SK-N-SH (cell line): ENCODE measurements around the gene FXYD5. TPM values are rescaled to one million over a fixed set of nuclear protein-coding genes. Genes with fewer than 3 reads are reported as not detected.

ENCODE experiments used
- CHD2 ChIP-seq: fragments of 150-350 bp; IDR thresholded peaks from 2 replicates; pipeline ENCODE4 v1.6.1; 2018; ENCODE audit warnings: low read length; ENCODE audit not compliant: partially characterized antibody
- CTCF ChIP-seq: fragments of 200-600 bp; sonication (generic); IDR thresholded peaks from 2 replicates; pipeline ENCODE4 v1.6.1; 2017; ENCODE audit warnings: antibody characterized with exemption, mild to moderate bottlenecking, moderate library complexity
- ELF1 ChIP-seq: IDR thresholded peaks from 2 replicates; pipeline ENCODE4 v1.4.0; 2012
- EZH2phosphoT487 ChIP-seq: fragments of 200-600 bp; sonication (generic); IDR thresholded peaks from 2 replicates; pipeline ENCODE4 v1.6.1; 2017; ENCODE audit warnings: low read depth, mixed run types, mild to moderate bottlenecking, antibody characterized with exemption, moderate library complexity, borderline replicate concordance
- FOSL2 ChIP-seq: IDR thresholded peaks from 2 replicates; pipeline ENCODE4 v1.4.0; 2012; ENCODE audit warnings: low read depth, mild to moderate bottlenecking, moderate library complexity, borderline replicate concordance
- GABPA ChIP-seq: IDR thresholded peaks from 2 replicates; pipeline ENCODE4 v1.4.0; 2012; ENCODE audit warnings: low read depth, mild to moderate bottlenecking
- GATA2 ChIP-seq: sonication (generic); formaldehyde crosslinking; IDR thresholded peaks from 2 replicates; pipeline ENCODE4 v1.5.0; 2020; ENCODE audit warnings: mild to moderate bottlenecking, missing genetic modification reagents
- JUND ChIP-seq: IDR thresholded peaks from 2 replicates; pipeline ENCODE4 v1.4.0; 2012
- MAX ChIP-seq: IDR thresholded peaks from 2 replicates; pipeline ENCODE4 v1.4.0; 2012; ENCODE audit warnings: low read depth
- MEF2A ChIP-seq: IDR thresholded peaks from 2 replicates; pipeline ENCODE4 v1.4.0; 2012; ENCODE audit warnings: low read depth, borderline replicate concordance
- REST ChIP-seq: IDR thresholded peaks from 2 replicates; pipeline ENCODE4 v1.6.1; 2012; ENCODE audit warnings: mild to moderate bottlenecking, low read depth, low read length, moderate library complexity
- RFX5 ChIP-seq: IDR thresholded peaks from 2 replicates; pipeline ENCODE4 v1.6.1; 2012; ENCODE audit warnings: mild to moderate bottlenecking, improper control_type of control experiment, low read length
- SIN3A ChIP-seq: IDR thresholded peaks from 2 replicates; pipeline ENCODE4 v1.6.1; 2012; ENCODE audit warnings: low read depth, mild to moderate bottlenecking, low read length, moderate library complexity, borderline replicate concordance
- SMC3 ChIP-seq: IDR thresholded peaks from 2 replicates; pipeline ENCODE4 v1.6.1; 2012; ENCODE audit warnings: low read depth, low read length, improper control_type of control experiment
- TCF12 ChIP-seq: IDR thresholded peaks from 2 replicates; pipeline ENCODE4 v1.4.0; 2012
- TEAD4 ChIP-seq: IDR thresholded peaks from 2 replicates; pipeline ENCODE4 v1.4.0; 2012; ENCODE audit warnings: mild to moderate bottlenecking, borderline replicate concordance; ENCODE audit not compliant: insufficient read depth
- USF1 ChIP-seq: IDR thresholded peaks from 2 replicates; pipeline ENCODE4 v1.4.0; 2012; ENCODE audit warnings: low read depth, borderline replicate concordance
- USF2 ChIP-seq: fragments of 150-350 bp; IDR thresholded peaks from 2 replicates; pipeline ENCODE4 v1.6.1; 2017; ENCODE audit warnings: antibody characterized with exemption, low read length, low read depth, borderline replicate concordance
- ZBTB33 ChIP-seq: IDR thresholded peaks from 2 replicates; pipeline ENCODE4 v1.4.0; 2012; ENCODE audit warnings: low read depth, borderline replicate concordance
- polyA plus RNA-seq, 3 experiments: library from polyadenylated mRNA; depleted of rRNA; stranded (reverse); fragments of >200 nt; gene quantifications; 2 replicates each; pipeline ENCODE4 v1.2.3, GENCODE V29; 2012

Gene FXYD5
- polyA plus RNA-seq, 1 of the 3 experiments (the other 2 are of a cell fraction) = 195 TPM

GRCh38 chr19:35135389-35135909 lies 19.1 kb upstream of the FXYD5 start (continued):
- TF ChIP-seq REST (0 out of 2 replicates have a peak, but pooled peaks have one; percentile 36), MEF2A (no peak), USF1 (no peak), EZH2phosphoT487 (no peak), TEAD4 (no peak), CHD2 (peak; percentile 55), USF2 (no peak), FOSL2 (no peak), ELF1 (no peak), ZBTB33 (no peak), SMC3 (peak; percentile 90), RFX5 (no peak), GATA2 (CRISPR knock-in tag) (no peak), GABPA (no peak), MAX (no peak), TCF12 (no peak), SIN3A (no peak), CTCF (peak; percentile 88), JUND (no peak)
- TF ChIP-seq, all 33 proteins: peak for 8
